Cardiac fibroblast (primary cell): ENCODE measurements around the gene TTR.
A peak's percentile ranks its signal among the peaks of the same experiment; 100 is the strongest.

Source experiments
- DNase-seq, 2 donors: peaks; one replicate each; pipeline versions ENCODE4 v3.0.0 to v3.0.0-alpha.2; 2010; ENCODE audit warnings: low read depth in 2 of 2
- H3K4me3 ChIP-seq, 2 donors: replicated peaks in 1 of 2; 1 replicate in 1 of 2; 2 replicates in 1 of 2; pipeline ENCODE4 v1.5.1; 2011; ENCODE audit warnings: low read depth in 2 of 2, low read length in 2 of 2, mild to moderate bottlenecking in 2 of 2, moderate library complexity in 1 of 2
- CTCF ChIP-seq: IDR thresholded peaks from one replicate; pipeline ENCODE4 v1.5.1; 2011; ENCODE audit warnings: low read depth, mild to moderate bottlenecking, low read length, inconsistent platforms

TTR gene

GRCh38 chr18:31643003-31643402 is 51.3 kb downstream of the TTR start:
- no peak overlapping the region for H3K4me3 ChIP-seq
- no peak for TF ChIP-seq CTCF
- peak; percentile 12 to 35 for DNase-seq

GRCh38 chr18:31645411-31645810 is 53.7 kb downstream of the TTR start:
- no peak for DNase-seq
- H3K4me3 ChIP-seq = no peak overlapping the region
- no peak for TF ChIP-seq CTCF

GRCh38 chr18:31646332-31647126 is 54.9 kb downstream of the TTR start:
- no peak overlapping the region for H3K4me3 ChIP-seq
- DNase-seq = no peak
- no peak for TF ChIP-seq CTCF

GRCh38 chr18:31647127-31647753 is 55.6 kb downstream of the TTR start:
- TF ChIP-seq CTCF = no peak
- no peak overlapping the region for H3K4me3 ChIP-seq

More at GRCh38 chr18:31647127-31647753, 55.6 kb downstream of the TTR start:
- no peak for DNase-seq
